ENCODE results near the gene WDR59.
"Not testable (repeated sequence)": the region's sequence is repeated elsewhere in the genome, so short reads cannot be mapped to it uniquely, and the experiment has no call there.

Gene WDR59

GRCh38 chr16:74850027-74850426 lies 134.9 kb downstream of the WDR59 start:
- no peak for DNase-seq (ENCODE audit: low read depth)

- DNase-seq (ENCODE audit: low read depth), result no peak
Observed at GRCh38 chr16:74847202-74847601, 137.7 kb downstream of the WDR59 start.

- DNase-seq (ENCODE audit: low read depth), result no peak
Observed at GRCh38 chr16:74846714-74847113, 138.2 kb downstream of the WDR59 start.

GRCh38 chr16:74844041-74844980 lies 140.6 kb downstream of the WDR59 start:
- DNase-seq (ENCODE audit: low read depth), result peak; percentile 24

GRCh38 chr16:74843381-74844035 lies 141.4 kb downstream of the WDR59 start:
- not testable (repeated sequence) for DNase-seq (ENCODE audit: low read depth)

- peak; percentile 18 for DNase-seq (ENCODE audit: low read depth)
Observed at GRCh38 chr16:74842413-74842812, 142.5 kb downstream of the WDR59 start.

GRCh38 chr16:74841904-74842303 lies 143.0 kb downstream of the WDR59 start:
- no peak for DNase-seq (ENCODE audit: low read depth)

GRCh38 chr16:74841469-74841868 lies 143.5 kb downstream of the WDR59 start:
- DNase-seq (ENCODE audit: low read depth), result no peak

- DNase-seq (ENCODE audit: low read depth), result no peak
Observed at GRCh38 chr16:74837056-74837455, 147.9 kb downstream of the WDR59 start.

GRCh38 chr16:74836111-74836671 lies 148.7 kb downstream of the WDR59 start:
- DNase-seq (ENCODE audit: low read depth), result no peak

- no peak for DNase-seq (ENCODE audit: low read depth)
Observed at GRCh38 chr16:74832228-74832627, 152.7 kb downstream of the WDR59 start.

- DNase-seq (ENCODE audit: low read depth), result no peak
Observed at GRCh38 chr16:74831467-74831866, 153.5 kb downstream of the WDR59 start.

GRCh38 chr16:74830648-74831047 lies 154.3 kb downstream of the WDR59 start:
- DNase-seq (ENCODE audit: low read depth), result peak; percentile 44

- peak; percentile 80 for DNase-seq (ENCODE audit: low read depth)
Observed at GRCh38 chr16:74829637-74830036, 155.3 kb downstream of the WDR59 start.

- DNase-seq (ENCODE audit: low read depth), result peak; percentile 34
Observed at GRCh38 chr16:74825941-74826340, 159.0 kb downstream of the WDR59 start.

GRCh38 chr16:74825016-74825415 lies 159.9 kb downstream of the WDR59 start:
- DNase-seq (ENCODE audit: low read depth), result no peak

Measured in amniotic epithelial cell (primary cell).